Measurements from ENCODE around the gene DRICH1.
"Not testable (repeated sequence)": the region's sequence is repeated elsewhere in the genome, so short reads cannot be mapped to it uniquely, and the experiment has no call there.

The DRICH1 gene, protein sequence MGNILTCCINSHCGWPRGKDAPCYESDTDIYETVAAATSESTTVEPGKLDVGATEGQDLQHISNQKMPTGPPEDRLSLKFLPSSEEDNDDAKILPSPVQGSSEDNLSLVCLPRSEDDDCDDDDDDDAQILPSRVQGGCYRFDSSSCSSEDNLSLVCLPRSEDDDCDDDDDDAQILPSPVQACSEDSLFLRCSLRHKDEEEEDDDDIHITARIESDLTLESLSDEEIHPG

GRCh38 chr22:23632178-23632577, at the start of gene DRICH1:
Gene DRICH1 (minus strand): TSS chr22:23632321. CDS start chr22:23632023, 298 bp downstream.
- DNase-seq (ENCODE audit: low read depth, low spot score), result no peak

DNA sequence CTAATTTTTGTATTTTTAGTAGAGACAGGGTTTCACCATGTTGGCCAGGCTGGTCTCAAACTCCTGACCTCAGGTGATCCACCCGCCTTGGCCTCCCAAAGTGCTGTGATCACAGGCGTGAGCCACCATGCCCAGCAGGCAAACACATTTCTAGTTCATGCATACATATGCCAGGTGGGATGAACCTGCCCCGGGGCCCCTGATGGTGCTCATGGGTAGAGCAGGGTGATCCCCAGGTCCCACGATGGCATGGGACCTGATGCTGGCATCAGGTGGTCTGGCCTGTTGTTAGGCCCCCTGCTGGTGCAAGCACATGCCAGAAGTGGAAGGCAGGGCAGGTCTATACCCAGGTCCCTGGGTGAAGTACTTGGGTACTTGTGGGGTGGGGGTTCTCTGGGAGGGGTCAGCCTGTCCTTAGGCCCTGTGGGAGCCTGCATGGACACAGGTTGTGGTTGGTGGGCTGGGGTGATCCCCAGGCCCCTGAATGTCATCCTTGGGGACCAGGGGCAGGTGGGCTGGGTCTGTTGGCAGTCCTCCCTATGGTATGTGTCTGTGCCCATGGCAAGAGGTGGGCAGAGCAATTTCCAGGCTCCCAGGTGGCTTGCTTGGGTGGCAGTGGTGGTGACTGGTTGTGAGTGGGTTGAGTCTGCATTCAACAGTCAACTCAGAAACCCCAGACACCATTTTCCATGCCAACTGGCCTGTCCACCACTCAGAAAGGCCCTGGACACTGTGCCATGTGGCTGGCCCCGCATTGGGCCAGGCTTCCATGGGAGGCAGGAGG, 49.1 kb upstream of the DRICH1 start:
- no peak for DNase-seq (ENCODE audit: low read depth, low spot score)

GRCh38 chr22:23678133-23678532, 46.0 kb upstream of the DRICH1 start:
- peak; percentile 23 for DNase-seq (ENCODE audit: low read depth, low spot score)

DNA sequence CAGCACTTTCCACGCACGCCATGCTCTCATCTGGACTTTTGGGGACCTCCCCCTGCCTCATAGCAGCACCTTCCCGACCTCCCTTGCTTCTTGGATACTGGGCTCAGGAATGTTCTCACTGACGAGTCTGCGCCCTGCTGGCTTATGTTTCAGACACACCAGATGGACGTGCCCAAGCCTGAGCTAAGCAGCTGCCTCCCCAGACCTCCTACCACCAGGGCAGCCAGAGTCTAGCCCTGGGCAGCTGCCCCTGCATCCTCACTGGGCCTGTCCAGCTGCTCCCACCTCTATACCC, 45.5 kb upstream of the DRICH1 start:
- peak; percentile 6 for DNase-seq (ENCODE audit: low read depth, low spot score)

GRCh38 chr22:23676841-23677700, 45.0 kb upstream of the DRICH1 start:
- not testable (repeated sequence) for DNase-seq (ENCODE audit: low read depth, low spot score)

- DNase-seq (ENCODE audit: low read depth, low spot score), result no peak
Observed at GRCh38 chr22:23675502-23676415, 43.6 kb upstream of the DRICH1 start.

DNA sequence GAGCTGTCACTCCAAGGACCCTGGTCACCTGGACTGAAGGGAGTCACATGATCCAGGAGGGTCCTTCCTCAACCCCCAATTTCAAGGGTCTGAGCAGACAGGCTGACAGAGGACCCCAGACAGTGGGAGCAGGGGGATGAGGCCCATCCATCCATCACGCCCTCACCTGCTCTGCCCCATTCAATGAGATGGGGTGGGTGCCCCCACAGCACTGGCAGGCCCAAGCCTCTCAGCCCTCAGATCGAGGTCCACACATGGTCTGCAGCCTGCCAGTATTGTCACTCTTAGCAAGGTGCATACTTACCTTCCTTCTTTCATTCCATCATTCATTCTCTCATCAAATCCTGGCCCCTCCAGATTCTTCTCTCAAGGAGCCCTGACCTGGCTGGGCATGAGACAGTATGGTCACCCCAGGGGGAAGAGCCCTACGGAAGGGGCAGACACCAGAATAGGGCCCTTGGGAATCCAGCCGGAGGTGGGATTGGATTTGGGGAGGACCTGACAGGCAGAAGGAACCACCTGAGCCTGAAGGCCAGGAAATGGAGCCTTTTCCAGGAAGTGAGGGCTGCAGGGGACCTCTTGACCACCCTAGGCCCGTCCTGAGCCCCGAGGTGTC, 42.9 kb upstream of the DRICH1 start:
- DNase-seq (ENCODE audit: low read depth, low spot score), result not testable (repeated sequence)

- DNase-seq (ENCODE audit: low read depth, low spot score), result peak; percentile 36
Observed at GRCh38 chr22:23673826-23674690, 41.9 kb upstream of the DRICH1 start.

DNA sequence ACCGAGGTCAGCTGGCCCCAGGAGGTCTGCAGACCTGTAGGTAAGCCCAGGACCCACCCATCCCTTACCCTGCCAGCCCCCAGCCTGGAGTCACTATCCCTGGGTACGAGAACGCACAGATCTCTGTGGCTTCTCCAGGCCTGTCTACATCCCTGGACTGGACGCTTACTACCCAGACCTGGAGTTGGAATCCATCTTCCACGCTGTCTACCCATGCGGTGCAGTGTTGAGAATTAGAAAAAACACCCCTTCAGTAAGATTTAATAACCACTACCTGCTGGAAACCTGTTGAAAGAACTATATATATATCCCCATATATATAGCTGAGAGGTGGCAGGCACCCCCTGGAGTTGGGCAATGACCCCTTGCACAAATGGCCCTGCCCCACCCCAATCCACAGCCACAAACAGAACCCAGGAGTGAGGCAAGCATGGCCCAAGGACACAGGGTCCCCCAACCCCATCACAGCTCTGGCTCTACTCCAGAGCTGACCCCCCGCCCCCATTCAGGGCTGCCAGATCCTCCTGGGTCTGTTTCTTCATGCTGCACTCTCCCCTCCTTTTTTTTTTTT, 41.0 kb upstream of the DRICH1 start:
- DNase-seq (ENCODE audit: low read depth, low spot score), result no peak

DNA sequence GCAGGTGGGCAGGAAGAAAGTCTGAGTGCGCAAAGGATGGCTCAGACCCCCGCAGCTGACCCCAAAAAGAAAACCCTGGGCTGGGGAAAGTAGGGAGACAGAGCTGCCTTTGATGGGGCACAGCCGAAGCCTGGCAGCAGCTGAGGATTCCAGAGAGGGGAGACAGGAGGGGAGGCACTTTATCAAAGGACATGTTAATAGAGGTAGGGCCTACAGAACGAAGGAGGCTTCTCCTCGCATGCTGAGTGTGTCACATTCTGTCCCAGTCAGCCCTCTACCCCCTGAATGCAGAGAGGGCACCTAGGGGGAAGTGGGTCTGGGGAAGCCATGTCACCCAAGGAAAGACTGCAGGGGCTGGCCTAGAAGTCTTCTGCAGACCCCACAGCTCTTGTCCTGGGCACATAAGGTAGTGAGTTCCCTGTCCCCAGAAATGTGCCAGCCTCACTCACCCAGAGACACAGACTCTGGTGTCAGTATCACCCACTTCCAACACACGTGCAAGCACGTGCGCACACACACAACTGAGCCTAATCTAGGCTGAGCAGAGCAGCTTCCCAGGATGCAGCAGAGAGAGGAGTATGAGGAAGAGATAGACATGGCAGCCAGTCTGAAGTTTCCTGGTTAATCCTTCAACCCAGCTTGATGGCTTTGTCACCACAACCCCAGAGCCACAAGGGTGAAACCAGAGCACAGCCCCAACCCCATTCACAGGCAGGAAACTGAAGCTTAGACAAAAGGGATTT, 40.4 kb upstream of the DRICH1 start:
- DNase-seq (ENCODE audit: low read depth, low spot score), result not testable (repeated sequence)

GRCh38 chr22:23671387-23671786, 39.3 kb upstream of the DRICH1 start:
- DNase-seq (ENCODE audit: low read depth, low spot score), result not testable (repeated sequence)

GRCh38 chr22:23670378-23671295, 38.5 kb upstream of the DRICH1 start:
- DNase-seq (ENCODE audit: low read depth, low spot score), result no peak

DNA sequence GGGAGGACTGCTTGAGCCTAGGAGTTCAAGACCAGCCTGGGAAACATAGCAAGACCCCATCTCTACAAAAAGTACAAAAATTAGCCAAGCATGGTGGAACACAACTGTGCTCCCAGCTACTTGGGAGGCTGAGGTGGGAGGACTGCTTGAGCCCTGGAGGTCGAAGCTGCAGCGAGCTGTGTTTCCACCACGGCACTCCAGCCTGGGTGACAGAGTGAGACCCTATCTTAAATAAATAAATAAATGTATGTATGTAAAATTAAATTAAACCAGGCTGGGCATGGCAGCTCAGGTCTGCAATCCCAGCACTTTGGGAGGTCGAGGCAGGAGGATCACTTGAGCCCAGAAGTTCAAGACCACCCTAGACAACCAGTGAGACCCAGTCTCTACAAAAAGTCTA, 28.3 kb upstream of the DRICH1 start:
- DNase-seq (ENCODE audit: low read depth, low spot score), result not testable (repeated sequence)

- DNase-seq (ENCODE audit: low read depth, low spot score), result no peak
Observed at GRCh38 chr22:23657727-23658126, 25.6 kb upstream of the DRICH1 start.

- no peak for DNase-seq (ENCODE audit: low read depth, low spot score)
Observed at GRCh38 chr22:23655891-23656475, 23.9 kb upstream of the DRICH1 start.

GRCh38 chr22:23652711-23653110, 20.6 kb upstream of the DRICH1 start:
- no peak for DNase-seq (ENCODE audit: low read depth, low spot score)

DNA sequence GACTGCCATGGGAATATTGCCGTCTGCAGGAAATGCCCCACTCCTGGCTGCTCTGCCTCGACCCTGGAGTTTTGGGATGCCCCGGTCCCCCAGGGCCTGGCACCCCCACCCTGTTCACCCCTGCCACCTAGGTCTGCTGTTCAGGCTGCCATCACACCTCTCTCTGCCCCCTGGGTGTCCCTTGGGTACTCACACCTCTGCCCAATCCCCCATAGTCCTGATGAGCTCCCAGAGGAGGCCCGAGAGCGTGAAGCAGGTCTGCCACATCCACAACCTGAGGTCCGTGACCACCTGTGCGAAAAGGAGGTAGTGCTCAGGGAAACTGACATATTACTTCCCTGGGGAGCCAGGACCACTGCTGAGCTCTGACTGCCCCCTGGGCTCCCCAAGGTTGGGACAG, 20.2 kb upstream of the DRICH1 start:
- DNase-seq (ENCODE audit: low read depth, low spot score), result no peak

All from ELF-1 (cell line).